Dendritic cell treated with granulocyte-macrophage colony-stimulating factor and Interleukin-4, amounts not matched to agents 40 ng/mL and 50 ng/mL, for 4 days (primary cell): Measurements from ENCODE around the gene CAGE1.
"Not testable (repeated sequence)": the region's sequence is repeated elsewhere in the genome, so short reads cannot be mapped to it uniquely, and the experiment has no call there.

ENCODE experiments used
- H3K27ac Mint-ChIP-seq: one replicate; pipeline ENCODE4 v1.8.0; 2022; ENCODE audit warnings: mild to moderate bottlenecking, mixed read lengths
- H3K27me3 Mint-ChIP-seq: one replicate; pipeline ENCODE4 v1.8.0; 2022; ENCODE audit warnings: mild to moderate bottlenecking, mixed read lengths
- H3K36me3 Mint-ChIP-seq: one replicate; pipeline ENCODE4 v1.8.0; 2022; ENCODE audit warnings: low read depth, mixed read lengths
- H3K4me1 Mint-ChIP-seq: one replicate; pipeline ENCODE4 v1.8.0; 2022; ENCODE audit warnings: low read depth, mixed read lengths
- H3K4me3 Mint-ChIP-seq: one replicate; pipeline ENCODE4 v1.8.0; 2022; ENCODE audit warnings: mild to moderate bottlenecking, moderate library complexity, mixed read lengths
- H3K9me3 Mint-ChIP-seq: one replicate; pipeline ENCODE4 v1.8.0; 2022; ENCODE audit warnings: mixed read lengths
- intact Hi-C: fragments of 100-400 bp; cut with micrococcal nuclease; formaldehyde crosslinking; loops from one replicate; pipeline ENCODE4 v1.15.0; 2022

The CAGE1 gene

DNA sequence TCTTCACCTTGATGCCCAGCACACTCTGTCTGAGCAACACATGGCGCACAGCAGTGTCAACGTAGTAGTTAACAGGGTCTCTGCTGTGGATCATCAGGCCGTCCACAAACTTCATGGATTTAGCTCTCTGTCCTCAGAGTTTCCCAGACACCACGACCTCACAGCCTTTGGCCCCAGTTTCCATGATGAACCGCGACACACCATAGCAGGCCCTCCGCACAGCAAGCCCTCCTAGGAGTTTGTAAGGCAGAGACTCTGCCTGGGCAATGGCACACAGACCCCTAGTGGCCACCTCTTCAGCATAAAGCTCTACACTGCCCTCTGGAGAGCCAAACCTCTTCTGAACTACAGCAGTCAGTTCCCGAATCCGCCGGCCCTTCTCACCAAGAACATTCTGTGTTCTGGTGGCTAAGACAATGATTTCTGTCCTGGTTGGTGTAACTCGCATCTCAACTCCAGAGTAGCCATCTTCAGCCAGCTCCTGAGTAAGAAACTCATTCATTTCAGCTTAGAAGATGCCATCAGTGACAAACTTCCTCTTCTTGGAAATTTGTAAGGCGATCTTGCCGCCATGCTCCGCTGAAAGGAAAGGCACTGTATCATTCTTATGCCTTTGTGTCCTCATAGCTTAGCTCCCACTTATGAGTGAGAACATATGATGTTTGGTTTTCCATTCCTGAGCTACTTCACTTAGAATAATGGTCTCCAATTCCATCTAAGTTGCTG, 50.4 kb downstream of the CAGE1 start:
- H3K4me3 Mint-ChIP-seq, H3K36me3 Mint-ChIP-seq, H3K27me3 Mint-ChIP-seq, H3K9me3 Mint-ChIP-seq, intact Hi-C loops, H3K27ac Mint-ChIP-seq: not testable (repeated sequence)
- H3K4me1 Mint-ChIP-seq, result peaks cover 10% of the 10 kb centered on the region

DNA sequence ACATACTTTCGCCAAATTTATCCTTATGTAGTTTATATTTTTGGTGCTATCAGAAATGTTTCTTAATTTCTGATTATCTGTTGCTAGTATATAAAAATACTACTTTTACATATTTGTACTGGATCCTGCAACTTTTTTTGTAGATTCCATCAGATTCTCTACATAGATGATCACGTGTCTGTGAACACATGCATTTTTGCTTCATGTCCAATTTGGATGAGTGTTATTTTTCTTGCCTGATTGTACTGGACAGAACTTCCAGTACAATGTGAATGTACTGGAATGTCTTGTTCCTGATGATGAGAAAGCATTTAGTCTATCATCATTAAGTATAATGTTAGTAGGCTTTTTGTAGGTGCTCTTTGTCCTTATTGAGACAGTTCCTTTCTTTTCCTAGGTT, 51.5 kb downstream of the CAGE1 start:
- Mint-ChIP-seq H3K27ac (no peak overlapping the region), H3K36me3 (no peaks in the 10 kb centered on the region), H3K4me3 (no peak overlapping the region), H3K4me1 (peaks cover 10% of the 10 kb centered on the region), H3K27me3 (no peaks in the 10 kb centered on the region), H3K9me3 (no peaks in the 10 kb centered on the region)
- intact Hi-C loops, result no loop called here

DNA sequence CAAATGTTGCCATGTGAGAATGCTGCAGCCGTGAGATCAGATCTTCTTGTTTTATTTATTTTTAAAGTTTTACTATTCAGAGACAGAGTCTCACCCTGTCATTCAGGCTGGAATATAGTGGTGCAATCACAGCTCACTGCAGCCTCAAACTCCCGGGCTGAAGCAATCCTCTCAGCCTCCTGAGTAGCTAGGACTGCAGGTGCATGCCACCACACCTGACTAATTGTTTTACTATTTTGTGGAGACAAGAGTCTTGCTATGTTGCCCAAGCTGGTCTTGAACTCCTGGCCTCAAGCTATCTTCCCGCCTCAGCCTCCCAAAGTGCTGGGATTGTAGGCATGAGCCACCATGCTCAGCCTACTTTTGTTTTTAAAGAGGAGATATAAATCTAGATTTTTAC, 54.0 kb downstream of the CAGE1 start:
- Mint-ChIP-seq H3K9me3 (no peaks in the 10 kb centered on the region), H3K4me3 (no peak overlapping the region), H3K4me1 (peaks cover 21% of the 10 kb centered on the region), H3K36me3 (no peaks in the 10 kb centered on the region), H3K27me3 (no peaks in the 10 kb centered on the region), H3K27ac (no peak overlapping the region)
- intact Hi-C loops, result no loop called here

DNA sequence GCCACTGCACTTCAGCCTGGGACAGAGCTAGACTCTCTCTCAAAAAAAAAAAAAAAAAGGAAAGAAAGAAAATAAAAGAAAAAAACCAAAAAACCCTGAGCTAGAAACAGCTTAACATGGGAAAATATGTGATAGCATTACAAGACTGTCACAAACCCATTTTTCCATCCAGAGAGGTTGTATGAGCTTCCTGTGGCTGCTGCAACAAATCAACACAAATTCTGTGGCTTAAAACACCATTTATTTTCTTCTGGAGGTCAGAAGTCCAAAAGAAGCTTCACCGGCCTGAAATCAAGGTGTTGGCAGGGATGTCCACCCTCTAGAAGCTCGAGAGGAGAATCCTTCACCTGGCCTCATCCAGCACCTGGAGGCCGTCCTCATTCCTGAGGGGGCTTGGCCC, 54.9 kb downstream of the CAGE1 start:
- H3K27ac Mint-ChIP-seq, result no peak overlapping the region
- H3K36me3 Mint-ChIP-seq, result no peaks in the 10 kb centered on the region
- intact Hi-C loops, result no loop called here

DNA sequence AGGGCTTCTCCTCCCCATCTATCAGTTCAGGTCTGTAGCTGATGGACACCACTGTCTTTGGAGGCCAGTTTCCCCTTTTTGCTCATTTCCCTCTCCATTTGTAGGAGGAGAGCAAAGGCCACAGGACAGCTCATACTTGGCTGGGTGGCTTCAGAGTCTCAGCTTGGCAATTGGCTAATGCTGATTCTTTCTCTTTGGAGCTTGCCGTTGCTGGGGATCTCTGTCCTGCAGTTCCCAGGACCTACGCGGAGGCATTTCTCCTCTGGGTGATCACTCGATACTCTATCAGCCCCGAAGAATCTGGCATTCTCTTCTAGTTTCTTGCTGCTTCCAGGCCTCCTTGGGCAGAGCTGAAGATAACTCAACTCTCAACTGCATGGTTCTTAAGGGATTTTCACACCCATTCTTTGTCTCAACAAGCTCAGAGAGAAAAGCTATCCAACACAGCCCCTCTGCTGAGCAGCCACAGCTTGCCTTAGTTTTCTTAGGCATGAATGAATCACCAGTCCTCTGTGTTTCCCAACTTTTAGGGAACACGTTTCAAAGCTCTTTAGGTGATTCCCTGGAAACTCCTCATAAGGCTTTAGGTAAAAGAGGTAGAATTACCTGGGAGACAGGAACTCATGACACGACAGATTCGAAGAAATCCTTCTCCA, 57.3 kb downstream of the CAGE1 start:
- intact Hi-C loops, result no loop called here
- no peaks in the 10 kb centered on the region for H3K36me3 Mint-ChIP-seq
- no peaks in the 10 kb centered on the region for H3K9me3 Mint-ChIP-seq
- H3K4me3 Mint-ChIP-seq, result no peak overlapping the region
- H3K4me1 Mint-ChIP-seq, result peaks cover 27% of the 10 kb centered on the region
- H3K27me3 Mint-ChIP-seq, result no peaks in the 10 kb centered on the region
- H3K27ac Mint-ChIP-seq, result peak overlapping the region; percentile 51

More for the DNA sequence above, 54.9 kb downstream of the CAGE1 start:
- Mint-ChIP-seq H3K27me3 (no peaks in the 10 kb centered on the region), H3K9me3 (no peaks in the 10 kb centered on the region), H3K4me1 (peaks cover 21% of the 10 kb centered on the region), H3K4me3 (no peak overlapping the region)

DNA sequence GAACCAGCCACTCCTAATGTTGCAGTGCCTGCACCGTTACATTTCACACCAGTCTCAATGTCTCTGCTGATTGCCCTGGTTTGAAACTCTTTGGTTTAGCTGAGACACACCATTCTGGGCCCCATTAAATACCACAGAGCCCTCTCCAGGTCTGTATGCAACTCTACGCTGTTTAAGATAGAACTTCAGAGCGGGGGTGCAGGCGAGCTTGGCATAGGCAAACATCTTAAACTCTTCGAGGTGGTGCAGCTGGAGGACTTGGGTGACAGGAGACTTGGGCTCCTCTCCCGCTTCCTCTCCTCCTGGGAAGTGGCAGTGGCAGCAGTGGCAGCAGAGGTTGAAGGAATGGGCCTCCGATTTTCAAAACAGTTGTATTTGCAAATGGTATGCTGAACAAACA, 58.1 kb downstream of the CAGE1 start:
- H3K9me3 Mint-ChIP-seq, result no peaks in the 10 kb centered on the region
- no peak overlapping the region for H3K4me3 Mint-ChIP-seq

DNA sequence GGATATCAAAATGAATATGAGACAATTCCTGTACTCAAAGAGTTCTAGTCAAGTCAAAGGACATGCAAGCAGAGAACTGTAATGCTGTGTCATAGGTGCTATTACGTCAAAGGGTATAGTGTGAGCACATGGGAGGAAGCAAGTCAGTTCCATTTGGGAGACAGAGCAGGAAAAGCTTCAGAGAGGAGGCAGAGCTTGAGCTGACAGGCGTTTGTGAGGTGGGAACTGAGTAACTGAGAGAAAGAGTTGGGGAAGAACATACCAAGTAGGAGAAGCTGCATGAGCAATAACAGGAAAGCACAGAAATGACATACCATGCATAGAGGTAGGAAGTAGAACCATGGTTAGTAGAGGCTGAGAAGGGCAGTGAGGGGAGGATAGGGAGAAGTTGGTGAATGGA, 61.3 kb downstream of the CAGE1 start:
- intact Hi-C loops, result no loop called here
- Mint-ChIP-seq H3K4me3 (no peak overlapping the region), H3K4me1 (peaks cover 56% of the 10 kb centered on the region), H3K9me3 (no peaks in the 10 kb centered on the region), H3K36me3 (no peaks in the 10 kb centered on the region), H3K27ac (peak overlapping the region; percentile 58), H3K27me3 (no peaks in the 10 kb centered on the region)

More for the DNA sequence above, 58.1 kb downstream of the CAGE1 start:
- H3K36me3 Mint-ChIP-seq, result no peaks in the 10 kb centered on the region
- intact Hi-C loops, result no loop called here
- no peaks in the 10 kb centered on the region for H3K27me3 Mint-ChIP-seq
- H3K27ac Mint-ChIP-seq, result peak overlapping the region; percentile 51
- peaks cover 31% of the 10 kb centered on the region for H3K4me1 Mint-ChIP-seq

DNA sequence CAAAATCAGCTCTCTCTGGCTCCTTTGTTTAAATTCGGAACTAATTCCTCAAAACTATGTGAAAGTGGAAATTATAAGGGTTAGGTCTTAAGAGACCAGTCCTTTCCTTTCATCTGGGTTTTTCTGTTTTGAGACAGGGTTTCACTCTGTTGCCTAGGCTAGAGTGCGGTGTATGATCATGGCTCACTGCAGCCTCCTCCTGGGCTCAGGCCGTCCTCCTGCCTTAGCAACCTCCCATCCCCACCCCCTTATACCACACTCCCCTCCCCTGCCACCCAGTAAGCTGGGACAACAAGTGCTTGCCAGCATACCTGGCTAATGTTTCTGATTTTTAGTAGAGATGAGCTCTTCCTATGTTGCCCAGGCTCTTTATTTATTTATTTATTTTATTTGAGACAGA, 63.8 kb downstream of the CAGE1 start:
- H3K9me3 Mint-ChIP-seq, result no peaks in the 10 kb centered on the region
- no peak overlapping the region for H3K4me3 Mint-ChIP-seq
- no peaks in the 10 kb centered on the region for H3K27me3 Mint-ChIP-seq
- intact Hi-C loops, result no loop called here
- peak overlapping the region; percentile 80 for H3K27ac Mint-ChIP-seq
- H3K36me3 Mint-ChIP-seq, result no peaks in the 10 kb centered on the region
- peaks cover 43% of the 10 kb centered on the region for H3K4me1 Mint-ChIP-seq

DNA sequence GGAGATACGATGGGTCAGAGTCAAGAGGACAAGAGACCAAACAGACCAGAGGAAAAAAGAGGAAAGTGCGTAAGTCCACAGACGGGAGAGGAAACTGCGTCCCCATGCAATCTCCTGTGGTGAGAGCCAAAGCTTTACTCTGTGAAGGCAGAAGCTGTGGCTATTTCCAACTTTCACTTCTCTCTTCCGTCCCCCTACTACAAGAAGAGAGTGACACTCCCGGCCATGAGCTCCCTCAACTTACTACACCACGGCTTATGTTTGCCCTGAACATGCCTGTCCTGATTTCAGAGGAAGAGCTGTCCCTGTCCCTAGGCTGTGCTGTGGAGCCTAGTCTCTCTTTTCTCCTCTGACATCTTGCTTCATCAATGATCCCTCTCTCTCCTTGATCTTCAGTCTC, 65.0 kb downstream of the CAGE1 start:
- Mint-ChIP-seq H3K27ac (peak overlapping the region; percentile 87), H3K36me3 (no peaks in the 10 kb centered on the region), H3K9me3 (no peaks in the 10 kb centered on the region), H3K27me3 (no peaks in the 10 kb centered on the region), H3K4me1 (peaks cover 47% of the 10 kb centered on the region), H3K4me3 (peak overlapping the region; percentile 14)
- intact Hi-C loops, result no loop called here

DNA sequence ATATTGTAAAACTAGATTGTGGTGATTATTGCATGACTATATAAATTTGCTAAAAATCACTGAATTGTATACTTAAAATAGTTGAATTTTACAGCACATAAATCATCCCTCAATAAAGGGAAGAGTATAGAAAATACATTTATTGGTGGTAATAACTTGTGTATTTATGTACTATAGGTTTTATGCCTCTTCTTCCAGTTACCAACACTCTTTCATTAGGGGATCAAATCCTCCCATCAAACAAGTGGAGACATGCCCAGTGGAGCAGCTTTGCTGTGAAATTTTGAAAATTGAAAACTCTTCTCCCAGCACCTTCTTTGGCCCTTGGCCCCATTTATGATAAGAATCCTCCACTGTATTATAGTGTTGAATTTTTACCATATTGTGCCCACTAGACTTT, 66.5 kb downstream of the CAGE1 start:
- Mint-ChIP-seq H3K9me3 (no peaks in the 10 kb centered on the region), H3K27ac (no peak overlapping the region), H3K4me1 (peaks cover 42% of the 10 kb centered on the region), H3K27me3 (no peaks in the 10 kb centered on the region), H3K4me3 (no peak overlapping the region), H3K36me3 (no peaks in the 10 kb centered on the region)
- intact Hi-C loops, result no loop called here

DNA sequence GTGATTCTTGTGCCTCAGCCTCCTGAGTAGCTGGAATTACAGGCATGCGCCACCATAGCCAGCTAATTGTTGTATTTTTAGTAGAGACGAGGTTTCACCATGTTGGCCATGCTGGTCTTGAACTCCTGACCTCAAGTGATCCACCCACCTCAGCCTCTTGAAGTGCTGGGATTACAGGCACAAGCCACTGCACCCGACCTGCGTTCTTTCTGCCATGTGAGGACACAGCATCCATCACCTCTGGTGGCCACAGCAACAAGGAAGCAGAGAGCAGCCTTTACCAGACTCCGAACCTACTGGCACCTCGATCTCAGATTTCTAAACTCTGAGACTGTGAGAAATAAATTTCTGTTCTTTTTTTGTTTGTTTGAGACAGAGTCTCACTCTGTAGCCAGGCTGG, 67.7 kb downstream of the CAGE1 start:
- H3K27me3 Mint-ChIP-seq, H3K36me3 Mint-ChIP-seq, intact Hi-C loops, H3K4me3 Mint-ChIP-seq, H3K9me3 Mint-ChIP-seq, H3K27ac Mint-ChIP-seq: not testable (repeated sequence)
- peaks cover 40% of the 10 kb centered on the region for H3K4me1 Mint-ChIP-seq

DNA sequence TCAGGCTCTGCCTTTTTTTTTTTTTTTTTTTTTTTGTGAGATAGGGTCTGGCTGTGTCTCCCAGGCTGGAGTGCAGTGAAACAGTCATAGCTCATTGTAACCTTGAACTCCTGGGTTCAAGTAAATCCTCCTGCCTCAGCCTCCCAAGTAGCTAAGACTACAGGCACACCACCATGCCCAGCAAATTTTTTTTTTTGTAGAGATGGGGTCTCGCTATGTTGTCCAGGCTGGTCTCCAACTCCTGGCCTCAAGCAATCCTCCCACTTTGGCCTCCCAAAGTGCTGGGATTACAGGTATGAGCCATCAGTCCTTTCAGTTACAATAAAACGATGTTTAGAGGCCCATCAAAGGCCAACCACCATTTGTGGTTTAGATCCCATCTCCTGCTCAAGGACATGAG, 70.1 kb downstream of the CAGE1 start:
- H3K4me3 Mint-ChIP-seq, H3K27me3 Mint-ChIP-seq, intact Hi-C loops: not testable (repeated sequence)

DNA sequence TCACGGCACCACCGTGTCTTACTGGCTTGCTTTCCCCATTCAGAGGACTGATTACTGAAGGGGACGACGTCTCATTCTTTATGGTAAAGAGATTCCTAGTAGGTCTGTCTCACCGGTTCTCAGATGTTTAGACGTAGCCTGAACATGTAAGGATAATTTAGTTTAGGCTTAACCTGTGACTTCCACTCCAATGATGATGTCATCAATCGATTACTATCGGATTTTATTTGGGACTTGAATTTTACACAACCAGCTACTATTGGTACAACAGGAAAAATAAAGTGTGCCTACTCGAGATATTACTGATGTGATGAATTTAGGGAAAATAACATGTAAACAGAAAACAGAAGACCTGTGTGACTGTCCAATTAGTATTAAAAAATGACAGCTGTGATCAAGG, 72.0 kb downstream of the CAGE1 start:
- intact Hi-C loops, result no loop called here
- no peak overlapping the region for H3K27ac Mint-ChIP-seq
- H3K36me3 Mint-ChIP-seq, result peaks cover 6% of the 10 kb centered on the region
- no peaks in the 10 kb centered on the region for H3K27me3 Mint-ChIP-seq
- H3K9me3 Mint-ChIP-seq, result no peaks in the 10 kb centered on the region
- no peak overlapping the region for H3K4me3 Mint-ChIP-seq
- H3K4me1 Mint-ChIP-seq, result peaks cover 26% of the 10 kb centered on the region

More for the DNA sequence above, 70.1 kb downstream of the CAGE1 start:
- H3K9me3 Mint-ChIP-seq, H3K36me3 Mint-ChIP-seq: not testable (repeated sequence)
- Mint-ChIP-seq H3K27ac (peak overlapping the region; percentile 21), H3K4me1 (peaks cover 25% of the 10 kb centered on the region)

DNA sequence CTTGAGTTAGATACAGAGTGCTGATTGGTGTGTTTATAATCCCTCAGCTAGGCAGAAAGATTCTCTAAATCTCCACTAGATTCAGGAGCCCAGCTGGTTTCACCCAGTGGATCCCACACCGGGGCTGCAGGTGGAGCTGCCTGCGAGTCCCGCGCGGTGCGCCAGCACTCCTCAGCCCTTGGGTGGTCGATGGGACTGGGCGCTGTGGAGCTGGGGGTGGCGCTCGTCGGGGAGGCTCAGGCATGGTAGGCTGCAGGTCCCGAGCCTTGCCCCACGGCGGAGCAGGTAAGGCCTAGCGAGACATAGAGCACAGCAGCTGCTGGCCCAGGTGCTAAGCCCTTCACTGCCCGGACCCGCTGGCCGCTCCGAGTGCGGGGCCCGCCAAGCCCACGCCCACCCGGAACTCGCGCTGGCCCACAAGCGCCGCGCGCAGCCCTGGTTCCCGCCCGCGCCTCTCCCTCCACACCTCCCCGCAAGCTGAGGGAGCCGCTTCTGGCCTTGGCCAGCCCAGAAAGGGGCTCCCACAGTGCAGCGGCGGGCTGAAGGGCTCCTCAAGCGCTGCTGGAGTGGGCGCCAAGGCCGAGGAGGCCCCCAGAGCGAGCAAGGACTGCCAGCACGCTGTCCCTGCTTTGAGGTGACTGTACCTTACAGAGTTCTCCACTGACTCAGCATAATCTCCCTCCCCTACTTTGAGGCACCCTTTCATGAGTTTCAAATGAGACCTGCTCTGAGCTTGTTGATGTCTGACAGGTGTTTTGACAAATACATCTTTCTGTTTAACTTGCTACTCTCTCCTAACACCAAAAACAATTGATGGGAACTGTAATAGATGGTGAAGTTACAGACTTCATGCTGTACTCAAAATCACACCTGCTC, 72.6 kb downstream of the CAGE1 start:
- Mint-ChIP-seq H3K36me3 (peaks cover 12% of the 10 kb centered on the region), H3K27ac (no peak overlapping the region), H3K9me3 (no peaks in the 10 kb centered on the region), H3K27me3 (no peaks in the 10 kb centered on the region), H3K4me3 (no peak overlapping the region), H3K4me1 (peaks cover 31% of the 10 kb centered on the region)
- intact Hi-C loops, result no loop called here
